GM19238 (cell line): ENCODE results near the gene EOGT.
A peak's percentile ranks its signal among the peaks of the same experiment; 100 is the strongest.

ENCODE experiments used
- DNase-seq: peaks from one replicate; pipeline ENCODE4 v3.0.0; 2011; ENCODE audit warnings: low spot score; ENCODE audit not compliant: insufficient read length

EOGT gene

DNA sequence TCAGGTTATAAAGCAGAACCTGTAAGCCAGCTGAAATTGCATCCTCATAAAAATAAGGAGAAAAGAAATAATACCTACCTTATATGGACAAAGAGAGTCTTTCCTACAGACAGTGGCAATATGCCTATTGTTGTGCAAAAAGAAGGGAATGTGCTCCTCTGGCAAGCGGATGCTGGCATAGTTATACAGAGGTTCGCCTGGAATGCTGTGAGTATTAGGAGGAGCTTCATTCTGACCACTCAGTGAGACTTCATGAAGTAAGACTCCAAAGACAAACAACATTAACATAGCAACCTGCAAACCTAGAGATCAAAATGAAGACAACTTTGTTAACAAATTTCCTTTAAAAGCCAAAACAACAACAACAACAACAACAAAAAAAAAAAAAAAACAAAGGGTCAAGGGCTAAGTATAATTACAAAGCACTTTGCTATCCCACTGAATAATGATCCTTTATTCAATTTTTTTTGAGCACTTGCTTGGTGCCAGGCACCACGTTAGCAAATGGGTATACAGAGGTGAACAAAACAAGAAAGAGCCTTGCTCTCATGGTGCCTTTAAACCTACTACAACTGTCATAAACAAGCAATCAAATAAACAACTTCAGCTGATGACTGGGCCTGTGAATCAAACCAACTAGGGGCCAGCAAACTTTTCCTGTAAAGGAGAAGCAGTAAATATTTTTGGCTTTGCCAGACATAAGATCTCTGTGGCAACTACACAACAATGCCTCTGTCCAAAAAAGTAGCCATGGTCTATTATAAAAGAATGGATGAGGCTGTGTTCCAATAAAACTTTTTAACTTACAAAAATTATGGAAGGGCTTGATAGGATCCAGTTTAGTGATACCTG is 3.7 kb downstream of the EOGT start:
- DNase-seq, result no peak

DNA sequence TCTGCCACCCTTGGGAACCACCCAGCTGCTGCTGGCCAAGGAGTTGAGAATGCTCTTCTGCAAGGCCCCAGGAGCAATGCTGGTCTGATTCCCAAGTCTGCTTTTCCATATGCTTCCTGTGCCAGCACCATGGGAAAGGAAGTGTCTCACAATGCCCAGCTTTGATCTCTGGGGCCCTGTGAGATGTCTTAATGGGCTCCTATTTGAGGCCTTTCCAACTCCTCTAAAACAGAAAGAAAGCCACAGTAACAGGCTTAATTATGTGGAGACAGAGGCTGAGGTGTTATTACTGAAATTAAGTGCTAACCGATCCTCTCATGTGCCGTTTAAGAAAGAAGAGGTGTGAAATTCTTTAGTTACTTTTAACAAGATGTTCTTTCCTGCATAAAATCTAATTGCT is 4.5 kb downstream of the EOGT start:
- DNase-seq, result no peak

DNA sequence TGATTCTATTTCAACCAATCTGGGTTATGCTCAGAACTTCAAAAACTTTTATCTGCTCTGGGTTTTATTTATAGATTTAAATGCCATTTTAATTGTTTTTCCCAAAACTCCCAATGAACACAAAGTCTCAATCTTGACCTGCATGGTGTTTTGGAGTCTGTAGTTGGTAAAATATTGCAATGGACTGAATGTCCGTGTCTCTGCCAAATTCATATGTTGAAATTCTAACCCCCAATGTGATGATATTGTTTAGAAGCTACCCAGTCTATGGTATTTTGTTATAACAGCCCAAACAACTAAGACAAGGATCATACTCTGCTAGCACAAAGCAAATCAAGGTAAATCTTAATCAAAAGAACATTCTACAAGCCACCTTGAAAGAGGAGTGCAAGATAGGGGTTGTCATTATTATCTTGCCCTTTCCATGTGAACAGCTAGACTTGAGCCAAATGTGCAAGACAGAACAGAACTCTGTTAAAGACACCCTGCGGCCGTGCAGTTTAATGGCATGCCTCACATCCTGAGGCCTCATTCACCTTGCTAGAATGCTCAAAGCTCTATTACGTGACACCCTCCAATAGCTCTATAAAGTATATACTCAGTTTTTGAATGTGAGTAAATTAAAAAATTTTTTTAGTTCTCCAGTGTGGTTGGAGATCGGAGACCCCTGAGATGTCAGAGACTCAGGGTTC is 7.5 kb downstream of the EOGT start:
- DNase-seq, result no peak

DNA sequence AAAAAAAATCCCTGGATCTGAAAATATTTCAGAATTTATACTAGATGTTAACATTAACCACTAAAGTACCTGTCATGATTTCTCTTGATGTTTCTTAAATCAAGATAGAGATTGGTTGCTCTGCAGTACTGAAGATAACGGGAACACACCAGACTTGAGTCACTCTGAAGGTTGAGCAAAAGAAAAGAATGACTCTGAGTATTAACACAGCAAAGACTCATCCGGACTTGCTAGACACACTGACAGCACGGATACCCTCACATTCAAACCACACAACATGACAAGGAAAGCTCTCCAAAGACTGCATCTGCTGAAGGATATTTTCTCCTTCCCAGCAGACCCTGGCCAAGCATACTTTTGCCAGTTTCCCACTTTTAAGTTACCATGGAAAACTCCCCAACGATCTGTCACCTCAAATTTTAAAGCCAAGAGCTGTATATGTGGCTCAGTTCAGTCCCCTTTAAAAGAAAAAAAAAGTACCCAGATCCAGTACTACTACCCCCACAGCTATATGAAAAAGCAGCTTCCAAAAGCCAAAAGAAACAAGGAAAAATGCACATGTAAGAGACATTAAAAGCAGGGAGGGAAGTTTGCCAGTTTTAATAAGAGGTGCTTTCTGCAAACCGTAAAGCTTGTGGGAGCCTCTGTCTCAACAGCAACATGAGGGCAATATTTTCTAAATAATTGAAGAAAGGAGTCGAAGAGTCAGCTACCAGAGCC is 8.3 kb downstream of the EOGT start:
- no peak for DNase-seq

DNA sequence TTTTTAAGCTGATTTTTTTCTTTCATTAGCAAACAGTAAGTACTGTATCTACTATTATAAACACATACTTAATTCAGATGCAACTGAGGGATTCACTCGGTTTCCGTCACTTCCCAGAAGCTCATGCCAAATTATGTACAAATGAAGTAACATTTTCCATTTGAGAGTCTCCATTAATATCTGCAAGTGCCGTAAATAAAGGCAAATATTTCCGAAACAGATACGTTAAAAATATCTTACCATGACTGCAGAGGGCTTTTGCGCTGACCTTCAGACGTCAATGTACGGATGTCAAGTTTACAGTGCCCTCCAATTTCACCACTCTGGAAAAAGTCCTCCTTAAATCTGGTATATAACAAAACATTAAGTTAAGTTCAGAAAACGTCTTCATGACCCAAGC is 9.3 kb downstream of the EOGT start:
- no peak for DNase-seq

DNA sequence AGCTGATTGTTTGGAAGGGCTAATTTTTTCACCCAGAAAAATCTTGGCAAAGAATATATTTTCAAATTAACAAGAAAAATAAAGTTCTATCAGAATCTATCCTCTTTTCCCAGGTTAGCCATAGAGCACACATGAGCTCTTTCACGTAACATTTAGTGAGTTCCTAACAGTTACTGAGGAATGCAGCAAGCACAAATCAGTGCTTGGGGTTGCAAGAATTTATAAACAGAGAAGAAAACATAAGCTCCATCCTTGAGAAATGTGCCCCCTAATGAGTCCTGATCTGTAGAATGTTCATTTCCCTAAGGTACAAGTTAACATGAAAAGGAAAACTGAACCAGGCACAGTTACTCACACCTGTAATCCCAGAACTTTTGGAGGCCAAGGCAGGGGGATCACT is 13.9 kb downstream of the EOGT start:
- DNase-seq, result no peak

DNA sequence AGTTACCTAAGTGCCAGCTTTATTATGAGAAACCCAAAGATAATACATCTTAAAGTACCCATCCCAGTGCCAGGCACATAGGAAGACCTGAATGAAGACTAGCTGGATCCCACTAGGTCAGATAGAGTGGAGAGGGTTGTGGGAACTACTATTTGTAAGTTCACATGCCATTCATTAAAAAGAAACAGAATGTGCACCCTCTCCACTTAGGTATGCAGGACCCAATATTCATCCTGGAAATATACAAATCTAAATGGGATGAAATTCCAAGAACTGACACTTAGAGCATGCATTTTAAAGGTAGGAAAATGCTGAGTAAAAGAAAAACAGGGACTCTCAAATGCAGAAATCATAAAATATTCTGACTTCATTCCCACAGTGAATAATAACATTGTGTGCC is 14.3 kb downstream of the EOGT start:
- DNase-seq, result no peak

DNA sequence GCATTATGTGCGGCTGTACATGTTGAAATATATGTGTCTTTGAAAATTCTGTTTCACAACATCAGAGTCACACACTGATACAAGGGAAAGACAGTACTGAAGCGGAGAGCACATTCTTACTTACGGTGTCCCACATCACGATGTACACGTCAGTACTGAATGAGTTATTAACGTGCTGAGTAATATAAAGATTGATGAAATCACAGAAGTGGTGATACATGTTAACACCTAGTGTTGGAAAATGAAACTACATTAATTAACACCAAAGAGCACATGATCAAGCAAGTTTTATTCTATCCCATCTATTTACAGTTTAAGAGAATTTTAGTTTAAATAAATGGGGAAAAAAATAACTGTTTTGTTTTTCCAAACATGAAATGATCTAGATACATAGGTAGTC is 15.6 kb downstream of the EOGT start:
- DNase-seq, result no peak

DNA sequence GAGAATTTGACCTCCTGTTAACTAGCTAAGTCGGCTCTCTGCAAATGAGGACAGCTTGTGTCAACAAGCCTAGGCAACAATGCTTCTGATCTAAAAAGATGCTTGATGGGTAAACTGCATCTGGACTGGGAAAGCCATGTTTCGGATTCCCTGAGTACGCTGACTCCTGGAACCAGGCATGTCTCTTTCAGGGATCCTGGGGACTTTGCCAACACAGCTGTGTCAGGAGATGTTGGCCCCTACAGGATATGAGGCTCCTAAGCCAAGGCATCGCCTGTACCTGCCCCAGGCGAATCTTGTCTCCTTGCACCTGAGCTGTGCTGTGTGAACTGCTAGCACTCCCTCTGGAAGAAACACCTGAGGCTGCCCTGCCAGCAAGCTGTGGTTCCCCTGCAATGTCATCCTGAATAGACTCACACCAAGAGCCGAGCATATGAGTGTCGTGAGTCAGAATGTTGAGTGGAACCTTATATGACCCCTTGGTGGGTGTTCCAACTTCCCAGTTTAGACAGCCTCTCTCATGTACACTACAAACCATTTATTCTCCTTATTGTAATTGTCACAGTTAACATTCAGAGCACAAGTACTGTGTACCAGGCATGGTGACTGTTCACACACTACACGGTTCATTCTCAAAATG is 17.0 kb downstream of the EOGT start:
- DNase-seq, result no peak

DNA sequence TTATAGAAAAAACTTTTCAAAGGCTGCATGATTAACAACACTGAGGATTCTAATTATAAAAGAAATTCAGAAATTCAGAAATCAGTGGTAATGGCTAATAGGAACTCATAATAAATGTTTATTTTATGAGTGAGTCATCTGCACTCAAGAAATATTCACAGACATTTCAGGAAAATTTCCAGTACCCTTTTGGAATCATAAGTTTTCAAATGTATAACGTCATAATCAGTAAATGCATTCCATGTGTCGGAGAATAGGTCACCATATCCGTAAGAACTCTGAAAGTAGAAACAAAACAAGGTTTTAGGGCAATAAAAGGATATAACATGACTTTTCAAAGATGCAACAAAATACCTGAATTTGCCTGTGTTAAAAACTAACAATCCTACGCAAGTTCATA is 24.7 kb downstream of the EOGT start:
- no peak for DNase-seq

DNA sequence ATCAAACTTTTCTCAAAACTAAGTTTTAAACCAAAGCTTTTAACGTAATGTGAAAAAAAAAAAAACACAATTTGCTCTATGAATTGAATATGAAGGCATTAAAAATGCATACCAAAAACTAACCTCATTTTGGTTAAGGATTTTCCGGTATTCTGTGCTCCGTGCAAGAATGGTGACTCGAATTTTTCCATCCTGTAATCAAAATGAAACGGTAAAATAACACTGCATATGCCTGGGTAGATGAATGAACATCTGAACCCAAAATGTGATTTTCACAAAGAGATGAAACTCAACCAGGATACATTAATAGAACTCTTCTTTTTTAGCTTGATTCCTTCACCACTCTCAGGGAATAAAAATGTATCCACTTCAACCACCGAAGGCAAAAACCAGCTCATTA is 26.2 kb downstream of the EOGT start:
- DNase-seq, result no peak

DNA sequence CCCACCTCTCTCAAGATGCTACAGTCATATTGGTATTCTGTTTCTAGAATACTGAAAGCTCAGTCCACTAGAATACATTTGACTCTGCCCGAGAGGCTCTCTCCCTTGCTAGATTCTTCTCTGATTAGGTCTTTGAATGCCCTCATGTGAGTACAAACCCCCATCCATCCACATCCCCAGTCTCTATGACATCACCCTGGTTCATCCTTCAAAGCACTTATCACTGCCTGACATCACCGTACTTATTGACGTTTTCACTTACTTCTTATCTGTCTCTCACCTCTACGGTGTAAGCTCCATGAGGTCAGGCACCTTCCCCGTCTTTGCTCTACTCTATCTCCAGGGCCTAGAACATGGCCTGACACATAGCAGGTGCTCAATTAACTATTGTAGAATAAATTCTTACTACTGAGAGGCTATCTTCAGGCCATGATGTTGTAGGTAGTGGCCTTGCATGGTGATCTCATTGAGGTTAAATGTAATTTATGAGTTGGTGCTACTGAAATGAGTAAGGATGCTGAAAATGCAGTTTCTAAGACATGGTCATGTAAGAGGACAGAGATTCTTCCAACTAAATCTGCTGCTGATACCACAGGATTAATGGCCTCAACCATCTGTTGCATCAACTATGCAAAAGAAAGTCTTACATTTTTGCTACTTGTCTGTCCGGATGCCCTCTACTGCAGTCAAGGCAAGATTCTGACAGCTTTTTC is 26.8 kb downstream of the EOGT start:
- no peak for DNase-seq

DNA sequence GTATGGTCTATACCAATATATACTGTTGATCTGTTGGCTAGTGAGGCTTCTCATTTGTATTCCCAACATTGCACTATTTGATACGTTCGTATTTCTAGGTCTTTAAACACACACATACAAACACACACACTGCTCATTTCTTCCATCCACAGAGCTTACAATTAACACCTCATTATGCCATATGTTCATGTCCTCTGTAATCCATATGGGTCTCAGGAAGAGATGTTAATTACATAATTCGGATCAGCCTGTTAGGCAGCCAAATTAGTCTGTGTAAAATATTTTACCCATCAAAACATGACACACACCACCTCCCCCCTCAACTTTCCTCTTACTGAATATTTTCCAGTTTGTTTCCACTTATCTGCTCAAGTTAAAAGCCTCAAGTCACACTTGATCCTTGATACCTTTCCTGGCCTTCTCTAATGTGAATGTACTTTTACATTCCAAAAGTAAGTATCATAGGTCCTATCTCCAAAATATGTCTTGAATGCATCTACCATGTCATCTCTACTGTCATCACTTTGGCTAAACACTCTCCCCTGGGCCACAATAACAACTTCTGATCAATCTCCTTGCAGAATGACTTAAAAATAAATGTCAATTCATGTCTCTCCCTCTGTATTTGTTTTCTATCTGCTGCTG is 28.2 kb downstream of the EOGT start:
- DNase-seq, result no peak

DNA sequence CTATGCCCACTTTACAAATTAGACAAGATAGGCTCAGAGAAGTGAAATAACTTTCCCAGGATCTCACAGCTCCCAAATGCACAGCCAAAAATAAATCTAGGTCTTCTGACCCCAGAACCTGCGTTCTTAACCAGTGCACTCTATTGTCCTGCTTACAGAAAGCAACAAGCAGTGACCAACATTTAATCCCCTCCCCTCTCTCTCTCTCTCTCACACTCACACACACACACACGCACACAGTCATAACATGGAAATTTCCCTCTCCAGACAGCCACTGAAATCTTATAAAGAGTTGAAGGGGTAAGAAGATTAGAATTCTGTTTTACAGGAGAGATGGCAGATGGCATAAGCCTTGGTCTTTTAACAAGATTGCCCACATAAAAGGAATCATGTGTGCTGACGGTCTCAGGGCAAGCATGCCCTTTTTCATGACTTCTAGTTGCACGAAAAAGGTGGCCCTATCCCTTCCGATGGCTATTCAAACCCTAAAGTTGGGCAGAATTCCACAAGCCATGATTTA is 29.4 kb downstream of the EOGT start:
- DNase-seq, result no peak

DNA sequence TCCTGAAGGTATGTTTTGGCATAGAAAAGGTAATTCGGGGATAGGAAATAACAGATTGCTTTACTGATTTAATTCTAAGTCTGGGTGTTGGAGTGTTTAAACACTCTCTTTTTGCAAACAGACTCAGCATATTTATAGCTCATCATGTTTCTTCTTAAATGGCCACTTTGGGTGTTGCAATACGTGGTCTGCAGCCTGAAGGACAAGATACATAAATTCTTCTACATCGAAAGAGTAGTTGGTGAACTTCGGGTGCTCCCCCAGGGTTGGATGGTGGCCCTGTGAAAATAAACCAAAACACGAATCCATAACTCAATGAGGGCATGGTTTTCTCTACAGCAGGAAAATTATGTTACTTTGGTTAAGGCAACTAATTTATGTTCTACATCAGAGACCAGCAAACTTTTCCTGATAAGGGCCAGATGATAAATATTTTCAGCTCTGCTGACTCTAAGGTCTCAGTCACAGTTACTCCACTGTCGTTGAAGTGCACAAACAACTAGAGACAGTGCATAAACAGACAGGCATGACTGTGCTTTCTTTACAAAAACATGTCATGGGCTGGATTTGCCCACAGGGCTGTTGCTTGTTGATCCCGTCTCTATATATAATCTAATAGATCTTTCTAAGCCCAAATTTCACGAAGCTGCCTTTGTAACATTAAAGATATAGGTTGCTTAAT is 35.9 kb downstream of the EOGT start:
- DNase-seq, result no peak

DNA sequence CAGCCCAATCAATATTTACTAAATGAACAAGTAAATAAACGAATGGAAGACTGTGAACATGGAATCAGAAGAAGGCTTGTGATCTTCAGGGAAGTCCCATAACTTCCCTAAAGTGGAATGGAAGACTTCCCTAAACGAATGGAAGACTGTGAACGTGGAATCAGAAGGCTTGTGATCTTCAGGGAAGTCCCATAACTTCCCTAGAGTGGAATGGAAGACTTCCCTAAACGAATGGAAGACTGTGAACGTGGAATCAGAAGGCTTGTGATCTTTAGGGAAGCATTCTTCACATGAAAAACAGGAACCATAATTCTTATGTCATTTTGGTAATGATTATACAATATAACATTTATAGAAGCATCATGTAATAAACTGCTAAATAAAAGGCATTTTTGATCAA is 38.8 kb downstream of the EOGT start:
- no peak for DNase-seq

DNA sequence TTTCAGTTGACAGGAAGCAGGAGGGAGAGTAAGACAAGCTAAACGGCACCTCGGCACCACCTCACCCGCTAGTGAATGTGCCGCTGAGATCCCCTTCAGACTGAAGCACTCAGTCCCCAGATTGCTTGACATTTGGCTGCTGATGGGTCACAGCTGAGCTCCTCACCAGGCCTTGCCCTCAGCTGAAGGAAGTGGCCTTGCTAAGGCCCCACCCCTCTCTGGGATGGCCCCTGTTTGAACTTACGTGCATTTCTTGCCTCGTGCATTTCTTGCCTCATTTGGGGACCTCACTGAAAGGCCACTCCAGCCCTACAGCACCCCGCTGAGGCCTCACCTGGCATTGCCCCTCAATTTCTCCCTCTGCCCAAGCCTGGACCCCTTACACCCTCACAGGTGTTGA is 39.8 kb downstream of the EOGT start:
- no peak for DNase-seq

DNA sequence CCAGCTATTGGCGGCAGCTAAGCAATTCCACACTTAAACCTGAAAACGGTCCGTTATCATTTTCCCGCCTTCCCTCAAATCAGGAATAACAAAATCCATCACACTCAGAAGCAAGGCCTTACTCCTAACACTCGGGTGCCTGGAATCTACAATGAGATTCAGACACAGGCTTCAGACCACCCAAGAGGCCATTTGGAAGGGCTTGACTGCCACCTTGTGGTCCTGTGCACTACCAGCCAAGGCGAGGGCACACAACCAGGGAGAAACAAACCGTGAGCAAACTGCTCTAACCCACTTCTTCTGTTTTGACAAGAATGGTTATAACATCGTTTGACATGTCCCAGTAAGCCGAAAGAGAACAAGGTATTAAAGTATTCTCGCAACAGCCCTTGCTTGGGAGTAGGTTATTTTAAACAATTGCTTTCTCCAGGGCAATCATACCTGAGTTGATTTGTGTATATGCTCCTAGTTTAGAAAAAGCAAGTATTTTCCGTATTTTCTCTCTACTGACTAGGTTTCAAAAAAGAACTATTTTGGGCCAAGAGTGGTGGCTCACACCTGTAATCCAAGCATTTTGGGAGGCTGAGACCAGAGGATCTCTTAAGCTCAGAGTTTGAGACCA is 41.0 kb downstream of the EOGT start:
- DNase-seq, result peak; percentile 12

DNA sequence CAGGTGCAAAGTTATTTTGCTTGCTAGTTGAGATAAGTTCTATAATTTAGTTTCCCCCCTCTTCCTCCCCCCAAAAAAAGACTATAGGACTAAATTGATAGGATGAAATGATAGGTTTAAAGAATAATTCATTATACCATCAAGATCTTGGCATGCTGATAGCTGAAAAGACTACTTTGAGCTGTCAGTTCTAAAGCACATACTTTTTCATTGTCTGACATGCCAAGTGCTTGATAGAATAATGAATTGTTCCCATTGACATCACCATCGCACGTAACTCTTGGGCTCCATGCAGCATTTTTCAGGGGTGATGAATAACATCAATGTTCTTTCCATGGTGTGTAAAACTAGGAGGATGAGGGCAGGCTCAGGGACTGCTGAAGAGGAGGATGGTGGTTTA is 48.8 kb downstream of the EOGT start:
- DNase-seq, result no peak

DNA sequence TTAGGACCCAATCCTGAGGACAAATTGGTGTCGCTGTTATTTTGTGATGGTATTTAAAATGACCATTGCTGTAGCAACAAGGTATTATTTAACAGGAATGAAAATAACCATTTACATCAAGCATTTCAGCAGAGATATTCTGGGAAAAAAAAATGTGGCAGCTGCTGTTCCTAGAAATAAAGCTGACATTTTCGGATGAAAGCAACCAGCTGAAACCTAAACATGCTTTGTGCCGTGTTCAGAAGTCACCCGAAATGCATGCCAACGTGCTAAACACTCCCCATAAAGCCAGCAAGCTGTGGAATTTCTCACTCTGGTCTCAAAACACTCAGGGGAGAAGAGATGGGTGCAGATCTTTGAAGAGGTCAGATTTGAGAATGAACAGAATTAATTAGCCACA is 49.6 kb downstream of the EOGT start:
- DNase-seq, result no peak
